ENCODE measurements around the gene TNRC6C.

The TNRC6C gene

DNA sequence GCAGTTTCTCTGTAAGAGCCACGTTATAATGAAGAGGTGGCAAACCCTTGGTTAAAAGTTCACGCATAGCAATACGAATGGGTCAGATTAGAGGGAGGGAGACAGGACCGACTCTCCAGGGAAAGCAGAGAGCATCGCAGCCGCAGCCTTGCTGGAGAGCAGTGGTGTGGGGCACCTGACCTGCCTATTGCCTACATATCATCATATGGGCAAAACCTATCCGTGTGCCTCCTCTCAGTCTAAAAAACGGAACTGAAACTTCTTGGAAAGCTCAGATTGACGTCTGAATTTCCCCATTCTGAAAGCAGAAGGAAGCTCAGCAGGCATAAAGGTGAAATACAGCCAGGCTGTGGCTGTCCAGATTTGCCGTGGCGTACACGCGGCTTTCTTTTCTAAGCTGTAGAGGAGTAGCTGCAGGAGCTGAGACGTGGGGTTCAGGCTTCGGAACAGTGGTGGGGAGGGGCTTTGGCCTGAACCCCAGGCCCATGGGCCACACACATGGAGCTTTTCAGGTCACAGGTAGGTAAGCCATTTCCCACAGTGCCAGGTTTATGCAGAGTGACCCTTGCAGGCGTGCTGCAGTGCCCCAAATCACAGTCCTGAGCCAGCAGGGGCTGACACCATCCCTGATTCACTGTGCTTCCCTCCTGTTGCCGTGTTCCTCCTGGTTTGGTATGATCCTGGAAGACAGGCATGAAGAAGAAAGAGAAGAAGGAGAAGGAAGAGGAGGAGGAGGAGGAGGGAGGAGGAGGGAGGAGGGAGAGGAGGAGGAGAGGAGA is 41.6 kb upstream of the TNRC6C start:
- TF ChIP-seq, protein P1, sequence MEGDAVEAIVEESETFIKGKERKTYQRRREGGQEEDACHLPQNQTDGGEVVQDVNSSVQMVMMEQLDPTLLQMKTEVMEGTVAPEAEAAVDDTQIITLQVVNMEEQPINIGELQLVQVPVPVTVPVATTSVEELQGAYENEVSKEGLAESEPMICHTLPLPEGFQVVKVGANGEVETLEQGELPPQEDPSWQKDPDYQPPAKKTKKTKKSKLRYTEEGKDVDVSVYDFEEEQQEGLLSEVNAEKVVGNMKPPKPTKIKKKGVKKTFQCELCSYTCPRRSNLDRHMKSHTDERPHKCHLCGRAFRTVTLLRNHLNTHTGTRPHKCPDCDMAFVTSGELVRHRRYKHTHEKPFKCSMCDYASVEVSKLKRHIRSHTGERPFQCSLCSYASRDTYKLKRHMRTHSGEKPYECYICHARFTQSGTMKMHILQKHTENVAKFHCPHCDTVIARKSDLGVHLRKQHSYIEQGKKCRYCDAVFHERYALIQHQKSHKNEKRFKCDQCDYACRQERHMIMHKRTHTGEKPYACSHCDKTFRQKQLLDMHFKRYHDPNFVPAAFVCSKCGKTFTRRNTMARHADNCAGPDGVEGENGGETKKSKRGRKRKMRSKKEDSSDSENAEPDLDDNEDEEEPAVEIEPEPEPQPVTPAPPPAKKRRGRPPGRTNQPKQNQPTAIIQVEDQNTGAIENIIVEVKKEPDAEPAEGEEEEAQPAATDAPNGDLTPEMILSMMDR (IDR thresholded peaks at IDR 0.05; ENCODE audit: low read depth, low read length) = no peak
- no peak overlapping the region for H3K4me3 ChIP-seq (ENCODE audit: low read depth, low read length)

DNA sequence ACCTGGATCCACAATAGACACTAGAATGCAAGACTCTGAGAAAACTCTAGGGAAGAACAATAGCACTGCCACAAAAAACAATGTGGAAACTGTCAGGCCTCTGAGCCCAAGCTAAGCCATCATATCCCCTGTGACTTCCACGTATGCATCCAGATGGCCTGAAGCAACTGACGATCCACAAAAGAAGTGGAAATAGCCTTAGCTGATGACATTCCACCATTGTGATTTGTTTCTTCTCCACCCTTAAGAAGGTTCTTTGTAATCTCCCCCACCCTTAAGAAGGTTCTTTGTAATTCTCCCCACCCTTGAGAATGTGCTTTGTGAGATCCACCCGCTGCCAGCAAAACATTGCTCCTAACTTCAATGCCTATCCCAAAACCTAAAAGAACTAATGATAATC is 39.2 kb upstream of the TNRC6C start:
- TF ChIP-seq, protein P1 (IDR thresholded peaks at IDR 0.05; ENCODE audit: low read depth, low read length) = no peak
- H3K4me3 ChIP-seq (ENCODE audit: low read depth, low read length) = no peak overlapping the region

DNA sequence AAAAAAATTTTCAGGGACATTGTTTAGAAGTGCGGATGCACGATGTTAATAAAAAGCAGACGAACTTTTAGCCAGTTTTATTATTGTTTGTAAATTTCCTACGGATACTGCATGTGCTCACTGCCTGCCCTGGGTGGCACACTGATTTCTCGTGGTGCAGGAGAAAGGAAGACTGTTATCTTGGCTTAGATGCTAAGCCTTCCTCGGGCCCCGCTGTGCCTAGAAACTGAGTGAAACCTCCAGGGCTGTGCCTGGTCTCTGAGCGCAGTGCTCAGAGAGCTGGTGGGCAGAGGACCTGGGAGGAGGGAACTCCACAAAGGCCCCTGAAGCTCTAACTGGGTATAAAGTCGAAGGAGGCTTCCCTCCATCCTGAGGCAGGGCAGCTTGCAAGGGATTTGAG is 35.4 kb upstream of the TNRC6C start:
- H3K4me3 ChIP-seq (ENCODE audit: low read depth, low read length) = no peak overlapping the region
- TF ChIP-seq, protein P1 (IDR thresholded peaks at IDR 0.05; ENCODE audit: low read depth, low read length) = no peak

DNA sequence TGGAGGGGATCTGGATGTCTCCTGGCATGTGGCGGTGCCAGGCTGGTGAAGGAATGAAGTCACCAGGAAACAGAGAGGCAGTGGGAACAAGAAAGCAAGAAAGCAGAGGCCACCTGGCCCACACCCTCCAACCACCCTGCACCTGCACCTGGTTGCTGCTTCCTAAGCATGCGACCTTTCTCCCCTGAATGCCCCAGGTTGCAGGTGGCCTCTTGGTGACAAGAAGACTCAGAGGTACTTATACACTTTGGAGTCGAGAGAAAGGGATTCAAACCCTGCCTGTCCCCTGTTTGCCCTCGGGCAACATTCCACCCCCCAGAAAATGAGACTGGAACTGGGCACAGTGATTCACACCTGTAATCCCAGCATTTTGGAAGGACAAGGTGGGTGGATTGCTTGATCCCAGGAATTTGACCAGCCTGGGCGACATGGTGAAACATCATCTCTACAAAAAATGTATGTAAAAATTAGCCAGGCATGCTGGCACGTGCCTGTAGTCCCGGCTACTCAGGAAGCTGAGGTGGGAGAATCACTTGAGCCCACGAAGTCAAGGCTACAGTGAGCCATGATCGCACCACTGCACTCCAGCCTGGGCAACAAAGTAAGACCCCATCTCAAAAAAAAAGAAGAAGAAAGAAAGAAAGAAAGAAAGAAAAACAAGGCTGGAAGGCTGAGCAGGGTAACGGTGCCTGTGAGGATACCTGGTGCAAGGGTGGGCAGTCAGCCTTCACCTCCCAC is 34.6 kb upstream of the TNRC6C start:
- TF ChIP-seq, protein P1 (IDR thresholded peaks at IDR 0.05; ENCODE audit: low read depth, low read length) = no peak
- H3K4me3 ChIP-seq (ENCODE audit: low read depth, low read length) = no peak overlapping the region

DNA sequence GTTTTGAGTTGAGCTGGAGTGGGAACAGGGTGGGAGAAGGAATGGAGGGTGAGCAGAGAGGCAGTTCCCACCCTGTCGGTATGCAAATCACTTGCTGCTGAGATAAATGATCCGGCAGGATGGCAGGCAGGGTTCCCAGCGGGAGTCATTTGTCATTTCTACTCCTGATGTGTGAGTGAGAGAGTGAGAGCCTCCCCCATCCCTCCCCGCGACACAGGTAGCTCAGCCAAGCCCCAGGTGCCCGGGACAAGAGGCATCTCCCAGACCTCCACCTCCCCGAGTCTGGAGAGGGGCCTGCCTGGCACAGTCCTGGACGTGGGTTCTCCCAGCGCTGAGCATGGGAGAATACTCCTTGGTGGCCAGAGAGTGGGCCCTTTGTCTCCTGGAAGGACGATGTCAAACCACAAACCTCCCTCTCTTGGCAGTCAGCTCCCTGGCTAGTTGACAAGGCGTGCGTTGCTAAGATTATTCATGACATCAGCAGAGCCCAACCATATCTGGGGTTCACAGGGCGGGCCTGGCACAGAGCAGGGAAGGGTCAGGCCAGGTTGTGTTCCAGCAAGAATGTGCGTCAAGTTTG is 33.7 kb upstream of the TNRC6C start:
- TF ChIP-seq, protein P1 (IDR thresholded peaks at IDR 0.05; ENCODE audit: low read depth, low read length) = no peak
- H3K4me3 ChIP-seq (ENCODE audit: low read depth, low read length) = no peak overlapping the region

DNA sequence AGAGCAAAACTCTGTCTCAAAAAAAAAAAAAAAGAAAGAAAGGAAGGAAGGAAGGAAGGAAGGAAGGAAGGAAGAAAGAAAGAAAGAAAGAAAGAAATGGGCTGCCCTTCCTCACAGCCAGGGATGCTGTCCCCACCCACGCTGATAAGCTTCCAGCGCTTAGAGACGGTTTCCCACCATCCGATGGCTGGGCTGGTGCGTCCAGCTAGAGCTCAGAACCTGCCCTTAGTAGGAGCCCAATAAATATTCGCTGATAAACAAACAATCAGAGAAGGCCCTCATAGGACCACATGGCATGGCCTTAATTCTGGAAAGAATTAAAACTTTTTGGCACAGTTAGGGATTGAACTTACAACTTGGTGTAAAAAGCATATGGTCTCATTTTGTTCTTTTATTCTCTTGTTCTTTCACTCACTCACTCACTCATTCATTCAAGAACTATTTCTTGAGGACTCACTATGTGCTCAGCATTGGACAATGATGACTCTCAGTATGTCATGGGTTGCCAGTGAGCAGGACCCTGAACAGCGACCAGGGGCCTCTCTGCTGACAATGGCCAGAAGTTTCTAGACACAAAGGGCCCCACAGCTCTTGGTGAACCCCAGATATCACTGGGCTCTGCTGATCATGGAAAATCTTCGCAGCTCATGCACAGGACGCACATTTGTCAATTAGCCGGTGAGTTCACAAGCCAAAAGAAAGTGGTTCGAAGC is 32.5 kb upstream of the TNRC6C start:
- TF ChIP-seq, protein P1 (IDR thresholded peaks at IDR 0.05; ENCODE audit: low read depth, low read length) = no peak
- no peak overlapping the region for H3K4me3 ChIP-seq (ENCODE audit: low read depth, low read length)
